Kidney epithelial cell (primary cell): Measurements from ENCODE around the gene CTRL. TPM values are rescaled to one million over a fixed set of nuclear protein-coding genes. Genes with fewer than 3 reads are reported as not detected.

Experiments
- DNase-seq: peaks from one replicate; pipeline ENCODE4 v3.0.0-alpha.2; 2010; ENCODE audit warnings: low read depth
- H3K27me3 ChIP-seq: 2 replicates; pipeline ENCODE4 v1.6.0; 2011; ENCODE audit warnings: low read length; ENCODE audit not compliant: control insufficient read depth, insufficient read depth
- H3K36me3 ChIP-seq: 2 replicates; pipeline ENCODE4 v1.5.1; 2011; ENCODE audit warnings: low read length; ENCODE audit not compliant: control insufficient read depth, insufficient read depth
- H3K4me3 ChIP-seq: 2 replicates; pipeline ENCODE4 v1.5.1; 2011; ENCODE audit warnings: low read depth, mild to moderate bottlenecking, control low read depth, low read length
- total RNA-seq: library from RNA; depleted of rRNA; stranded (reverse); fragments of >200 nt; gene quantifications from 2 replicates; pipeline ENCODE4 v1.2.3, GENCODE V29; 2015
- TF ChIP-seq, protein P1 (sequence below): IDR thresholded peaks from 2 replicates; pipeline ENCODE4 v1.5.1; 2011; ENCODE audit warnings: mild to moderate bottlenecking, moderate library complexity, low read length, control low read depth, inconsistent platforms; ENCODE audit not compliant: insufficient read depth, poor library complexity, severe bottlenecking

Gene CTRL
- total RNA-seq, 1 donor from 2014 or later, result not detected

GRCh38 chr16:67885545-67885944 is 46.1 kb downstream of the CTRL start:
- no peak overlapping the region for H3K4me3 ChIP-seq
- TF ChIP-seq, protein P1, sequence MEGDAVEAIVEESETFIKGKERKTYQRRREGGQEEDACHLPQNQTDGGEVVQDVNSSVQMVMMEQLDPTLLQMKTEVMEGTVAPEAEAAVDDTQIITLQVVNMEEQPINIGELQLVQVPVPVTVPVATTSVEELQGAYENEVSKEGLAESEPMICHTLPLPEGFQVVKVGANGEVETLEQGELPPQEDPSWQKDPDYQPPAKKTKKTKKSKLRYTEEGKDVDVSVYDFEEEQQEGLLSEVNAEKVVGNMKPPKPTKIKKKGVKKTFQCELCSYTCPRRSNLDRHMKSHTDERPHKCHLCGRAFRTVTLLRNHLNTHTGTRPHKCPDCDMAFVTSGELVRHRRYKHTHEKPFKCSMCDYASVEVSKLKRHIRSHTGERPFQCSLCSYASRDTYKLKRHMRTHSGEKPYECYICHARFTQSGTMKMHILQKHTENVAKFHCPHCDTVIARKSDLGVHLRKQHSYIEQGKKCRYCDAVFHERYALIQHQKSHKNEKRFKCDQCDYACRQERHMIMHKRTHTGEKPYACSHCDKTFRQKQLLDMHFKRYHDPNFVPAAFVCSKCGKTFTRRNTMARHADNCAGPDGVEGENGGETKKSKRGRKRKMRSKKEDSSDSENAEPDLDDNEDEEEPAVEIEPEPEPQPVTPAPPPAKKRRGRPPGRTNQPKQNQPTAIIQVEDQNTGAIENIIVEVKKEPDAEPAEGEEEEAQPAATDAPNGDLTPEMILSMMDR, result no peak
- DNase-seq, result no peak
- H3K36me3 ChIP-seq, result peaks cover 2% of the 10 kb centered on the region
- no peaks in the 10 kb centered on the region for H3K27me3 ChIP-seq

DNA sequence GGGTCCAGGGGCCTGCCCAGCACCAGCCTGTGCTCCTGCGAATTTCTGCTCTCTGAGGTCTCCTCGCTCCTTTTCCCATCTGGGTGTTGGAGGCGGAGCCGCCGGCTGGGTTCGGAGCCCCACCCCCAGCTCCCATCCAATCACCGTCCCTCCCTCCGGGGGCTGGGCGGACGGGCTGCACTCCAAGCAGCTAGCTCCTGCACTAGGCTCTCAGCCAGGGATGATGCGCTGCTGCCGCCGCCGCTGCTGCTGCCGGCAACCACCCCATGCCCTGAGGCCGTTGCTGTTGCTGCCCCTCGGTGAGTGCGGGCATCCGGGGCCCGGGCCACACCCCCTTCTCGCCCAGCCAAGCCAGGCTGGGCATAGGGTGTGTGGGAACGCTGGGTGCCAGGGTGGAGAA is 47.0 kb downstream of the CTRL start, which contains the start of gene NRN1L:
TSS of gene NRN1L (plus strand) at position 202 of the 400 bp plus-strand sequence. CDS start at position 221, 19 bp downstream.
- H3K4me3 ChIP-seq, result no peak within 1 kb of the TSS
- H3K36me3 ChIP-seq, result peaks cover 2% of the 10 kb centered on the region
- TF ChIP-seq, protein P1, result no peak
- H3K27me3 ChIP-seq, result no peaks in the 10 kb centered on the region
- DNase-seq, result peak; percentile 25

- Histone ChIP-seq H3K27me3 (no peaks in the 10 kb centered on the region), H3K4me3 (no peak overlapping the region), H3K36me3 (peaks cover 2% of the 10 kb centered on the region)
- no peak for DNase-seq
- TF ChIP-seq, protein P1, result peak; percentile 96
Measured at GRCh38 chr16:67883872-67884261, 47.8 kb downstream of the CTRL start.

DNA sequence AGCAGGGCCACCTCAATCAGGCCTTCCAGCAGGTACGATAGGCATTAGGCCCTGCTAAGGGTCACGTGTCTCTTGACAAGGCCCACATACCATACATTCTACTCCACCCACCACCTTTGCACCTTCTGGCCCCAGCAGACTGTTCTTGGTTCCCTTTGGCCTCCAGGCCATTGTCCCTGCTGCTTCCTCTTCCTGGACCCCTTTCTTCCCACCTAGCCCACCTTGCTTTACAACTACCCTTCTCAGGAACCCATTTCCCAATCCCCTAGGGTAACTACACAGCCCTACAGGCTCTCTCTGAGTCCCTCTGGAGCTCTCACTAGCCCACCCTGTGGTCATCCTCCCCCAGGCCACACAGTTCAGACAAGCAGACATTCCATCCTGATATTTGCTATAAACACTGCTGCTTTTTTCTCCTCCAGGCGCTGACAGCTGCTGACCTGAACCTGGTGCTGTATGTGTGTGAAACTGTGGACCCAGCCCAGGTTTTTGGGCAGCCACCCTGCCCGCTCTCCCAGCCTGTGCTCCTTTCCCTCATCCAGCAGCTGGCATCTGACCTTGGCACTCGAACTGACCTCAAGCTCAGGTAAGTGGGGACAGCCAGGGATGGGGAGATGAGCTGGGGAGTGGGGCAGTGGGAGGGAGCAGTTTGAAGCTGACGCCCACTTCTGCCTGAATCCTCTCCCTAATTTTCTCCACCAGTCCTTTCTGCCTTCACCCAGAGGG is 48.4 kb downstream of the CTRL start:
- Histone ChIP-seq H3K27me3 (no peaks in the 10 kb centered on the region), H3K36me3 (peaks cover 2% of the 10 kb centered on the region), H3K4me3 (no peak overlapping the region)
- TF ChIP-seq, protein P1, result no peak
- DNase-seq, result no peak

DNA sequence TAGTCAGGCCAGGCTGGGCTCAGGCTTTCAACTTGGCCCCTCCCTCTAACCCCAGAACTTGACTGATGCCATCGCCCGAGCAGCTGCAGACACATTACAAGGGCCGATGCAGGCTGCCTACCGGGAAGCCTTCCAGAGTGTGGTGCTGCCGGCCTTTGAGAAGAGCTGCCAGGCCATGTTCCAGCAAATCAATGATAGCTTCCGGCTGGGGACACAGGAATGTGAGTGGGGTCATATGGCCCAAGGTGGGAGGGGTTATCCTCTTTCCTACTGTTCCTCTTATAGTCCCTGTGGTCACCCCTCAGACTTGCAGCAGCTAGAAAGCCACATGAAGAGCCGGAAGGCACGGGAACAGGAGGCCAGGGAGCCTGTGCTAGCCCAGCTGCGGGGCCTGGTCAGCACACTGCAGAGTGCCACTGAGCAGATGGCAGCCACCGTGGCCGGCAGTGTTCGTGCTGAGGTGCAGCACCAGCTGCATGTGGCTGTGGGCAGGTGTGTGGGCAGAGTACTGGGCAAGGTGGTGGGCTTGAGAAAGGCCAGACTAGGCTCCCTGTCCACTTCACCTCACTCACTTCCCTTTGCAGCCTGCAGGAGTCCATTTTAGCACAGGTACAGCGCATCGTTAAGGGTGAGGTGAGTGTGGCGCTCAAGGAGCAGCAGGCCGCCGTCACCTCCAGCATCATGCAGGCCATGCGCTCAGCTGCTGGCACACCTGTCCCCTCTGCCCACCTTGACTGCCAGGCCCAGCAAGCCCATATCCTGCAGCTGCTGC is 49.1 kb downstream of the CTRL start:
- H3K36me3 ChIP-seq, result peaks cover 2% of the 10 kb centered on the region
- DNase-seq, result no peak
- no peak overlapping the region for H3K4me3 ChIP-seq
- TF ChIP-seq, protein P1, result no peak
- no peaks in the 10 kb centered on the region for H3K27me3 ChIP-seq
